Glutamatergic neuron (in vitro differentiated cells): Measurements from ENCODE around the gene ADCYAP1R1. TPM values are rescaled to one million over a fixed set of nuclear protein-coding genes. Genes with fewer than 3 reads are reported as not detected.

ENCODE experiments used
- DNase-seq: peaks from one replicate; pipeline ENCODE4 v3.0.0; 2022
- H3K27ac Mint-ChIP-seq: one replicate; pipeline ENCODE4 v1.8.0; 2020; ENCODE audit warnings: mild to moderate bottlenecking, mixed read lengths, inconsistent platforms; ENCODE audit not compliant: unreplicated experiment
- H3K27me3 Mint-ChIP-seq: one replicate; pipeline ENCODE4 v1.8.0; 2020; ENCODE audit warnings: mild to moderate bottlenecking, moderate library complexity, mixed read lengths, inconsistent platforms; ENCODE audit not compliant: unreplicated experiment
- H3K36me3 Mint-ChIP-seq: one replicate; pipeline ENCODE4 v1.8.0; 2020; ENCODE audit warnings: mild to moderate bottlenecking, mixed read lengths, inconsistent platforms; ENCODE audit not compliant: unreplicated experiment
- H3K4me1 Mint-ChIP-seq: one replicate; pipeline ENCODE4 v1.8.0; 2020; ENCODE audit warnings: mild to moderate bottlenecking, low read depth, mixed read lengths, inconsistent platforms; ENCODE audit not compliant: unreplicated experiment
- H3K4me3 Mint-ChIP-seq: one replicate; pipeline ENCODE4 v1.8.0; 2020; ENCODE audit warnings: mild to moderate bottlenecking, mixed read lengths, inconsistent platforms; ENCODE audit not compliant: unreplicated experiment
- H3K9me3 Mint-ChIP-seq: one replicate; pipeline ENCODE4 v1.8.0; 2020; ENCODE audit warnings: mild to moderate bottlenecking, moderate library complexity, mixed read lengths, inconsistent platforms; ENCODE audit not compliant: unreplicated experiment
- CTCF ChIP-seq: fragments of 200-600 bp; sonication (generic); IDR thresholded peaks from one replicate; pipeline ENCODE4 v1.5.0; 2021; ENCODE audit not compliant: partially characterized antibody, unreplicated experiment
- long read RNA-seq: library from polyadenylated mRNA; unstranded; transcript quantifications from one replicate; pipeline ENCODE4 v2.0.0, GENCODE V29; 2020; ENCODE audit not compliant: unreplicated experiment
- total RNA-seq: library from RNA; stranded (reverse); fragmentation: NEBNext Ultra II Directional; extraction: Animal tissue kit (Norgen Biotek cat#: 25700); gene quantifications from one replicate; pipeline ENCODE4 v1.2.1, GENCODE V29; 2021; ENCODE audit not compliant: unreplicated experiment

Gene ADCYAP1R1
- 0.71 TPM for total RNA-seq
- long read RNA-seq = 0 reads

- no peak for TF ChIP-seq CTCF
- H3K27me3 Mint-ChIP-seq = peaks cover 15% of the 10 kb centered on the region
Measured at GRCh38 chr7:31051598-31052486, at the start of gene ADCYAP1R1. Gene ADCYAP1R1 (plus strand): TSS chr7:31052308. CDS start chr7:31063265, 10,957 bp downstream.

GRCh38 chr7:31003097-31003496, 49.0 kb upstream of the ADCYAP1R1 start:
- no peak for TF ChIP-seq CTCF
- Mint-ChIP-seq H3K4me3 (no peak overlapping the region), H3K4me1 (peaks cover 12% of the 10 kb centered on the region), H3K36me3 (no peaks in the 10 kb centered on the region), H3K9me3 (peaks cover 3% of the 10 kb centered on the region), H3K27me3 (peaks cover 8% of the 10 kb centered on the region), H3K27ac (no peak overlapping the region)
- no peak for DNase-seq

More at GRCh38 chr7:31051598-31052486, at the start of gene ADCYAP1R1:
- H3K4me1 Mint-ChIP-seq = peaks cover 4% of the 10 kb centered on the region
- no peaks in the 10 kb centered on the region for H3K36me3 Mint-ChIP-seq
- peak within 1 kb of the TSS; percentile 89 for H3K4me3 Mint-ChIP-seq
- peaks cover 9% of the 10 kb centered on the region for H3K9me3 Mint-ChIP-seq
- DNase-seq = peak; percentile 70
- no peak within 1 kb of the TSS for H3K27ac Mint-ChIP-seq

GRCh38 chr7:31003721-31004120, 48.4 kb upstream of the ADCYAP1R1 start:
- peaks cover 17% of the 10 kb centered on the region for H3K4me1 Mint-ChIP-seq
- peaks cover 3% of the 10 kb centered on the region for H3K9me3 Mint-ChIP-seq
- H3K27ac Mint-ChIP-seq = no peak overlapping the region
- H3K27me3 Mint-ChIP-seq = peaks cover 8% of the 10 kb centered on the region
- TF ChIP-seq CTCF = no peak
- DNase-seq = no peak
- no peak overlapping the region for H3K4me3 Mint-ChIP-seq
- H3K36me3 Mint-ChIP-seq = no peaks in the 10 kb centered on the region

GRCh38 chr7:31004393-31004792, 47.7 kb upstream of the ADCYAP1R1 start:
- TF ChIP-seq CTCF = no peak
- Mint-ChIP-seq H3K9me3 (peaks cover 3% of the 10 kb centered on the region), H3K27ac (no peak overlapping the region), H3K36me3 (no peaks in the 10 kb centered on the region), H3K4me3 (no peak overlapping the region), H3K27me3 (peaks cover 8% of the 10 kb centered on the region), H3K4me1 (peaks cover 17% of the 10 kb centered on the region)
- DNase-seq = no peak

- Mint-ChIP-seq H3K27me3 (peaks cover 2% of the 10 kb centered on the region), H3K4me3 (no peak overlapping the region), H3K9me3 (peaks cover 1% of the 10 kb centered on the region), H3K4me1 (peaks cover 17% of the 10 kb centered on the region), H3K27ac (peak overlapping the region; percentile 83), H3K36me3 (peaks cover 9% of the 10 kb centered on the region)
- DNase-seq = no peak
- no peak for TF ChIP-seq CTCF
Measured at GRCh38 chr7:31006857-31007256, 45.3 kb upstream of the ADCYAP1R1 start.
